Rectal smooth muscle tissue (tissue), 1 donor: Measurements from ENCODE around the gene PTPRD.

Source experiments
- H3K27ac ChIP-seq: one replicate; pipeline ENCODE4 v1.7.0; 2013; ENCODE audit warnings: low read depth, low read length, inconsistent platforms
- H3K27me3 ChIP-seq: one replicate; pipeline ENCODE4 v1.7.0; 2013; ENCODE audit warnings: low read length; ENCODE audit not compliant: control insufficient read depth, insufficient read depth
- H3K36me3 ChIP-seq: one replicate; pipeline ENCODE4 v1.7.0; 2013; ENCODE audit warnings: low read length; ENCODE audit not compliant: control insufficient read depth, insufficient read depth
- H3K4me1 ChIP-seq: one replicate; pipeline ENCODE4 v1.7.0; 2013; ENCODE audit warnings: low read length; ENCODE audit not compliant: control insufficient read depth, insufficient read depth
- H3K4me3 ChIP-seq: one replicate; pipeline ENCODE4 v1.7.0; 2013; ENCODE audit warnings: low read length
- H3K9ac ChIP-seq: one replicate; pipeline ENCODE4 v1.7.0; 2013; ENCODE audit warnings: low read length

PTPRD gene

DNA sequence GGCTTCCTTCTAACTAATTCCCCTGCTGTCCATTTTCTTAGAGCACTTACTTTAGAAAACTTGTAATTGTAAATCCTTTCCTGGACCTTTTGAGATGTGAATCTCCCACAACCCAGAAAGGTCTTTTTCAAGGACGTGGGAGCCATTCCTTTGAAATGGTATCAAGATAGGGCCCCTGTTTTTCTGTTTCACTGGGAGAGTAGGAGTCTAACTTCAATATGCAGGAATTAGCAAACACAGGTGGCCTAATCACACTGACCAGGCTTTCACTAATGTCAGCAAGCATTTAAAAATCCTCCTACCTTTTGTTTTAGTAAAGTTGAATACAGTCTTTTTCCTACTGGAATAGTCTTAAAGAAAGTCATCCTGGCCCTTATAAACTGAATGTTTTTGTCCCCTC lies 558.3 kb downstream of the PTPRD start:
- Histone ChIP-seq H3K4me3 (no peak overlapping the region), H3K27me3 (no peaks in the 10 kb centered on the region), H3K4me1 (no peaks in the 10 kb centered on the region), H3K36me3 (no peaks in the 10 kb centered on the region), H3K27ac (no peak overlapping the region), H3K9ac (no peak overlapping the region)

DNA sequence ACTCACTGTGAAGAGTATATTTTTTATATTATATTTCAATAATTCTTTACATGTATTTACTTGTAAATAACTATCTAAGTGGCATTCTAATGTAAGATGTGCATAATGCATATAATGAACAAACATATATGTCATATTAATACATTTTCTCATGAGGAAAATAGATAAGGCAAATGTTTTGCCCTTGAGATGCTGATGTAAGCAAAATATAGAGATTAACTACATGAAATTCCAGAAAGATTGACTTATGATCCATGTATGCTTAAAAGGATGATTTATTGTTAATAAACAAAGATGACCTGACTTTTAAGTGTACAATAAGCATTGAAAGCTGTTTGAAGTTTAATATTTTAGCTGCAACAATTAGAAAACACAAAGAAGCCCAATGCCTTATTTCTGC lies 559.9 kb downstream of the PTPRD start:
- Histone ChIP-seq H3K27ac (no peak overlapping the region), H3K4me3 (no peak overlapping the region), H3K9ac (no peak overlapping the region), H3K4me1 (no peaks in the 10 kb centered on the region), H3K36me3 (no peaks in the 10 kb centered on the region), H3K27me3 (no peaks in the 10 kb centered on the region)

DNA sequence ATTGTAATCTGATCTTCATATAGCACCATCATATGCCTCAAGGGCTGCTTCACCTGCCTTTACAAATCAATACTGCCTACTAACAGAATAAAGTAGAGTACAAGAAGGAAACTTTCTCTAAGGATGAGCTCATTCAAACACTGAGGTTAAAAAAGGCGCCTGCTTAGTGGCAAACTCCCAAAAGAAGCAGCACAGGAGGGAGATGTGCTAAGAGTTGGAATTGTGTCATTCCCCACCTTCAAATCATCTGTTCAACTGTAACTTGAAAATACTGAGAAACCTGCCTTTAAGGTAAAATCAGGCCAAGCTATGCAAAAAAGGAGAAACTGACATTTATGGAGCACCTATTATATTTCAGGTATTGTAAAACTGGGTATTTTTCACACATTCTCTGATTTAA lies 560.6 kb downstream of the PTPRD start:
- Histone ChIP-seq H3K4me3 (no peak overlapping the region), H3K27ac (no peak overlapping the region), H3K36me3 (no peaks in the 10 kb centered on the region), H3K9ac (no peak overlapping the region), H3K4me1 (no peaks in the 10 kb centered on the region), H3K27me3 (no peaks in the 10 kb centered on the region)

GRCh38 chr9:10050016-10050415 lies 562.8 kb downstream of the PTPRD start:
- no peak overlapping the region for H3K9ac ChIP-seq
- H3K27ac ChIP-seq: no peak overlapping the region
- no peak overlapping the region for H3K4me3 ChIP-seq
- no peaks in the 10 kb centered on the region for H3K4me1 ChIP-seq
- no peaks in the 10 kb centered on the region for H3K36me3 ChIP-seq
- no peaks in the 10 kb centered on the region for H3K27me3 ChIP-seq

- Histone ChIP-seq H3K9ac (no peak overlapping the region), H3K27ac (no peak overlapping the region), H3K4me1 (no peaks in the 10 kb centered on the region), H3K36me3 (no peaks in the 10 kb centered on the region), H3K27me3 (no peaks in the 10 kb centered on the region), H3K4me3 (no peak overlapping the region)
These were observed 563.8 kb downstream of the PTPRD start for GRCh38 chr9:10048994-10049393.

- no peaks in the 10 kb centered on the region for H3K36me3 ChIP-seq
- no peak overlapping the region for H3K9ac ChIP-seq
- H3K4me1 ChIP-seq: no peaks in the 10 kb centered on the region
- H3K4me3 ChIP-seq: no peak overlapping the region
- H3K27me3 ChIP-seq: no peaks in the 10 kb centered on the region
- no peak overlapping the region for H3K27ac ChIP-seq
These were observed 567.2 kb downstream of the PTPRD start for GRCh38 chr9:10045598-10045997.

- Histone ChIP-seq H3K9ac (no peak overlapping the region), H3K4me3 (no peak overlapping the region), H3K27me3 (no peaks in the 10 kb centered on the region), H3K4me1 (no peaks in the 10 kb centered on the region), H3K27ac (no peak overlapping the region), H3K36me3 (no peaks in the 10 kb centered on the region)
These were observed 571.0 kb downstream of the PTPRD start for GRCh38 chr9:10041726-10042229.

GRCh38 chr9:10036095-10036494 lies 576.7 kb downstream of the PTPRD start:
- Histone ChIP-seq H3K4me3 (no peak overlapping the region), H3K27me3 (no peaks in the 10 kb centered on the region), H3K36me3 (no peaks in the 10 kb centered on the region), H3K27ac (no peak overlapping the region), H3K4me1 (no peaks in the 10 kb centered on the region), H3K9ac (no peak overlapping the region)

DNA sequence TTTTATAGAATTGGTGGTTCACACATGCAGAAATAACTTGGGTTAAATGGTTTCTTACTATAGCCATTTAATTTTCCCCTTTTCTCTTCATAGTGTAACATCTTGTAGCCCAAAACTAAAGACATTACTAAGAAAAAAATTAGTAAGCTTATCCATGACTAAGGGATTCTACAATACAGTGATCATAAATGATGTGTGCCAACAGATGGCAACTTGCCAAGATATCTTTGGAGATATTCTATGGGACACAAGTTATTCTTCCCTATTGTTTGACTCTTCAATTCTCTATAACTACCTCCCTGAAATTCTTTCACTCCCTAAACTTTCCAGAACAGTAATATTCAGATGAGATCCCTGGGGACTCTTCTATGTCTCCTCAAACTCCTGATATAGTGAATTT lies 580.6 kb downstream of the PTPRD start:
- Histone ChIP-seq H3K27ac (no peak overlapping the region), H3K9ac (no peak overlapping the region), H3K4me3 (no peak overlapping the region), H3K27me3 (no peaks in the 10 kb centered on the region), H3K4me1 (no peaks in the 10 kb centered on the region), H3K36me3 (no peaks in the 10 kb centered on the region)

- no peak overlapping the region for H3K9ac ChIP-seq
- H3K36me3 ChIP-seq: no peaks in the 10 kb centered on the region
- no peaks in the 10 kb centered on the region for H3K4me1 ChIP-seq
- no peaks in the 10 kb centered on the region for H3K27me3 ChIP-seq
- H3K27ac ChIP-seq: no peak overlapping the region
- H3K4me3 ChIP-seq: no peak overlapping the region
These were observed 586.3 kb downstream of the PTPRD start for GRCh38 chr9:10026443-10026984.

DNA sequence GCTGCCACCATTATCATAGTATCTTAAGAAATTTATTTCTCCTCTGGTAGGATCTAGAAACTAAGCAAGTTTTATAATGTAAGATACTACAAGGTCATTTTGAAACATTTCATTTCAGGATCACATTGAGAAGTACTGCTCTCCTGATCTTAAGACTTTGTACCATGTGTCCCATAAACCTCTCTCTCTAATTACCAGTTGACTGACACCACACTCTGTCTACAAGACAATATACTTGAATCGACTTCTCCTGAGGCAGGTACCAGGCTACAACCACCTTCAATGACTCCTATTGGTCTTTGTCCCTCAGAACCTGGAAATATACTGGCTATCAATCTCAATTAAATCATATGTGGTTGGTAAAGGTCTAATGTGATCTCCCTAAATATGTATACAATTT lies 597.0 kb downstream of the PTPRD start:
- Histone ChIP-seq H3K9ac (no peak overlapping the region), H3K4me3 (no peak overlapping the region), H3K4me1 (no peaks in the 10 kb centered on the region), H3K27ac (no peak overlapping the region), H3K27me3 (no peaks in the 10 kb centered on the region), H3K36me3 (no peaks in the 10 kb centered on the region)

DNA sequence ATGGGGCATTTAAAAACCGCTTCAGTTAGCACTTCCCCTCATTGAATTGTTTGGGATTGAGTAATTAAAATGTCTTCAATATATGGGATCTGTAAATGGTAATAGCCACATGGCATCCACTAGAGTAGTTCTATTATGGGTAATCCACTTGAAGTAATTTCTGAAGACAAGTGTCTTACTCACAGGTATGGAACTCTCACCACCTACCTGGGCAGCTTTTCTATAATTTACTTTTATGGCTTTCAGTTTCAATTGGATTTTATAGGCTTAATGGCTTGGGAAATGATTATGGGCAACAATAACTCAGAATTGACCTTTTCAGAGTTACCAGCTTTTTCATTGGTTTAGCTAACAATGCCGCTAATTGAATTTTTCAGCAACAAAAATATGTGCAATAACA lies 597.9 kb downstream of the PTPRD start:
- Histone ChIP-seq H3K9ac (no peak overlapping the region), H3K4me1 (no peaks in the 10 kb centered on the region), H3K36me3 (no peaks in the 10 kb centered on the region), H3K27ac (no peak overlapping the region), H3K4me3 (no peak overlapping the region), H3K27me3 (no peaks in the 10 kb centered on the region)

DNA sequence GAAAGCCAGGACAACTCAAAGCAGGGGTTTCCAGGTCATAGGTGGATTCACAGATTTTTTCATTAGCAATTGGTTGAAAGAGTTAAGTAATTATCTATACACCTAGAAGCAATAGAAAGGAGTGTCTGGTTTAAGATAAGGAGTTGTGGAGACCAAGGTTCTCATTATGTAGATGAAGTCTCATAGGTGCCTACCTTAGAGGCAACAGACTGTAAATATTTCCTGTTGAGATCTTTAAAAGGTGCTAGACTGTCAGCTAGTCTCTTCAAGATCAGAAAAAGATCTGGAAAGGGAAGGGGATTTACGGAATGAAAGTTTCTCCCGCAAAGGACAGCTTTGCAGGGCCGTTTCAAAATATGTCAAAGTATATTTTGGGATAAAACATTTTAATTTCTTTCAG lies 603.4 kb downstream of the PTPRD start:
- H3K27me3 ChIP-seq: no peaks in the 10 kb centered on the region
- H3K4me3 ChIP-seq: no peak overlapping the region
- H3K36me3 ChIP-seq: no peaks in the 10 kb centered on the region
- no peak overlapping the region for H3K27ac ChIP-seq
- no peak overlapping the region for H3K9ac ChIP-seq
- H3K4me1 ChIP-seq: no peaks in the 10 kb centered on the region
